Astrocyte (in vitro differentiated cells and primary cell): ENCODE measurements around the gene RIMBP2.

ENCODE experiments used
- CTCF ChIP-seq: IDR thresholded peaks from 2 replicates; pipeline ENCODE4 v1.5.1; 2011; ENCODE audit warnings: low read depth, mild to moderate bottlenecking, inconsistent platforms, low read length, moderate library complexity; ENCODE audit not compliant: insufficient read depth
- EZH2 ChIP-seq: IDR thresholded peaks from 2 replicates; pipeline ENCODE4 v1.6.1; 2012; ENCODE audit warnings: mild to moderate bottlenecking, low read length, inconsistent platforms; ENCODE audit not compliant: insufficient read depth

DNA sequence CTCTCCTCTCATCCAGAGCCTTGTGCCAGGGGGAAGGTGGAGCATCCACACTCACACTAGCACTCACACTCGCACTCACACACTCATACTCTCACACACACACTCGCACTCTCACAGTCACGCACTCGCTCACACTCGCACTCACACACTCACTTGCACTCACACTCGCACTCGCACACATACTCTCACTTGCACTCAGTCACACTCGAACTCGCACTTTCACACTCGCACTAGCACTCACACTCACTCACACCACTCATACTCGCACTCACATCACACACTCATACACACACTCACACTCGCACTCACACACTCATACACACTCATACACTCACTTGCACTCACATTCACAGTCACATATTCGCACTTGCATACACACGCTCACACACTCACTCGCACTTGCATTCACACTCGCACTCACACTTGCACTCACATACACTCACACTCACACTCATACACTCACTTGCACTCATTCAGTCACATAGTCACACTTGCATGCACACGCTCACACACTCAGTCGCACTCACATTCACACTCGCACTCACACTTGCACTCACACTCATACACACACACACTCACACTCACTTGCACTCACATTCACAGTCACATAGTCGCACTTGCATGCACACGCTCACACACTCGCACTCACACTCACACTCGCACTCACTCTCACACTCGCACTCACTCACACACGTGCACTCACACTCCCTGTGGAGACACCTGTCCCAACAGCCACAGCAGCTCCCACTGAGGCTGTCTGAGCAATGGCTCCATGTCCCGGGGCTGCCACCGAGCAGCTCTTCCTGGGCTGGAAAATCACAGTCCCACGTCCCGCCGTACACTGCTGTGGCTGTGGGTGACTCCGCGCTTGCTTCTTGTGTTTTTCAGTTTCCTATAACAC, 12.3 kb upstream of the RIMBP2 start:
- TF ChIP-seq EZH2: no peak
- TF ChIP-seq CTCF: no peak
